Measurements from ENCODE around the gene ARL4C. TPM values are rescaled to one million over a fixed set of nuclear protein-coding genes. Genes with fewer than 3 reads are reported as not detected.

The ARL4C gene
- total RNA-seq, 1 donor from 2014 or later = 8.4 TPM

GRCh38 chr2:234447189-234447588, 49.7 kb downstream of the ARL4C start:
- no peak for DNase-seq (ENCODE audit: low spot score)

DNA sequence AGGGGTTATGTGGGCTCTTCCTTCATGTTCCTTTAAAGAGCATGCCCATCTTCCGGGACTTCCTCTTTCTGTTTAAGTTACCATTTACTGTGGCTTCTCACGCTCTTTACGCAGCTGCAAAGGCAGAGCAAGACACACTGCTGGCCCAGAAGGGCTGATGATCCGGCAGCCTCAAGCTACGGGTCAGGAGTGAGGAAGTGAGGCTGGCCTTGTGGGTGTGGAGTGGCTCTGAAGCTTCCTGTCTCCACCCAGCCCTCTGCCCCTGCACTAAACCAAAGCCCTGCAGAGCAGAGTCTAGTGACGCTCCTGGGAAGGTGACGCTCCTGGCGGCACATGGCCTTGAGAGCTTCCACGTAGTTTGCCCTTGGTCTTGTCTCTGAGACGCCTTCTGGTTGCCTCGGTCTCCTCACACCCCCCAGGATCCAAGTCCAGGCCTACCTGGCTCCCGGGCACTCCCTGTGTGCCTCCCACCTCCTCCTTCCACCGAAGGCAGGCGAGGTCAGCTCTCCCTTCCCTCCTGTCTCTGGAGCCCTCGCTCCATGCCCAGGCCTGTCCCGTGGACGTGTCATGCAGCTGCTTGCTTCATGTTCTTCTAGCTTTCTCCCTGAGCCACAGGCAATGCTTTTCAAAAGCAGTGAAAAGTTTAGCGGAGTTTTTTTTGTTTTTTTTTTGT, 50.3 kb downstream of the ARL4C start:
- DNase-seq (ENCODE audit: low spot score) = peak; percentile 69

- DNase-seq (ENCODE audit: low spot score) = peak; percentile 59
Observed at GRCh38 chr2:234444893-234445292, 52.0 kb downstream of the ARL4C start.

DNA sequence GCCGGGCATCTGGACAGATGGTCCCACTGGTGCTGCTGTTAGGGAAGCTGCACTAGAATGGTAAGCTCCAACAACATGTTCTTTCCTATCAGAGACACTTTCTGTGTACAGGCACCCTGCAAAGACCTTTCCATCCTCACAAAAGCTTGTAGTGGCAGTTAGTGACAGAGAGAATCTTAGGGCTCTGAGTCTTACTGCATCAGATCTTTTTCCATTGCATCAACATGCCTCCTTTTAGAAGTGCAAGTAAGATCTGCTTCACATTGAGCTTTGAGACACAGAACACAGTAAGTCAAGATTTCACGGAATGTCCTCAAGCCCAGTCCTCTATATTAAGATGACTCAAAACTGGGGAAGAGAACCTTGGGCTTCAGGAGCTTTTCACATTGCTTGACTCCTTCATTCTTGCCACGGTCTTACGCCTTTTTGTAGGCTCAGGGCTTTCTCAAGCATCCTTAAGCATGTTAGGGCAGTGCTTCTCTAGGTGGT, 52.6 kb downstream of the ARL4C start:
- DNase-seq (ENCODE audit: low spot score) = no peak

All from umbilical cord (tissue), 2 donors.